ENCODE measurements around the gene WDTC1.

DNA sequence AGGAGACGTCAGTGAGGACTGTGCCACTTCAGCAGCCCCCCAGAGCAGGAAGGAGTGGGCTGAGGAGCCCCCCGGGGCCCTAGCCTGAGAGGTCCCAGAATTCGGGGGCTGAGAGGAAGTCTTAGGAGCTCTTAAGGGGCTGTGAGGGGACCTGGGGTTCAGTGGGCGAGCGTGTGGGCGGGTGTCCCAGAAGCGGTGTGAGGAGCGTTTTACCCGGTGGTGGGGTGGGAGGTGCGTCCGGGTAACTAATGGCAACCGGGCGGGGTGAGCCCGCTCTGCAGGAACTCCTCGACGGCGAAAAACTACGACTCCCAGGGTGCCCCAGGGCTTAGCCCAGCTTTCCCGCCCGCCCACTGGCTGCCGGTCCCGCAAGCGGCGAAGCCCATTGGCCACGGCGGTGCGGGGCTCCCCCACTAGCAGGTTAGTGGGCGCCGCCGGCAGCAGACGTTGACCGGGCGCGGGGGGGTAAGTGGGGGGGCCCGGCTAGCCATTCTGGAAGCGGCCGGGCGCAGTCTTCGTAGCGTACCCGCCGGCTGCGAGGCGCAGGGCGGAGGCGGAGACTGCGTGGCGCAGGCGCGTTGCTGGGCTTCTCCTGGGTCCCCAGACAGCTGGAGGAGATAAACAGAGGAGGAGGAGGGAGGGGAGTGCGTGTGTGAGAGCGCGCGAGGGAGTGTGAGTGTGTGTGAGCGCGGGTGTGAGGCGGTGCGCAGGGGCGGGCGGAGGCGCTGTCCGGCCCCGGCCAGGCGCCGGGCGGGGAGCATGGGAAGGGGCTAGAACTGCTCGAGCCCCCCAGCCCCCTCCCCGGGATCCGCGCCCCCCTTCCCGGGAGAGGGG is at the start of gene WDTC1:
- peak; percentile 59; the same call in 1 of the 2 replicates for TF ChIP-seq GATA2 (IDR thresholded peaks at IDR 0.05; ENCODE audit: low read depth, low read length)
- TF ChIP-seq GATA3 (IDR thresholded peaks at IDR 0.05; ENCODE audit: low read depth, low read length): no peak
